ENCODE results near the gene B3GALT6. TPM values are rescaled to one million over a fixed set of nuclear protein-coding genes. Genes with fewer than 3 reads are reported as not detected.

B3GALT6 gene
- total RNA-seq, 1 donor from 2014 or later: 15.8 TPM

GRCh38 chr1:1243266-1243660 is 11.2 kb downstream of the B3GALT6 start:
- H3K9me3 Mint-ChIP-seq: no peaks in the 10 kb centered on the region
- H3F3A ChIP-seq (ENCODE audit: low read depth): peaks cover 5% of the 10 kb centered on the region
- peaks cover 14% of the 10 kb centered on the region for H3K4me1 ChIP-seq
- no peak overlapping the region for H3K4me2 ChIP-seq
- no peaks in the 10 kb centered on the region for H3K36me3 Mint-ChIP-seq
- H4K20me1 ChIP-seq (ENCODE audit: low read depth): peaks cover 19% of the 10 kb centered on the region
- H3K36me3 ChIP-seq: no peaks in the 10 kb centered on the region
- H3K4me1 Mint-ChIP-seq: peaks cover 4% of the 10 kb centered on the region
- no peak overlapping the region for H3K27ac Mint-ChIP-seq
- no peak overlapping the region for H3K4me3 Mint-ChIP-seq
- H3K9ac ChIP-seq: no peak overlapping the region
- peaks cover 28% of the 10 kb centered on the region for H3K27me3 ChIP-seq
- H2AFZ ChIP-seq (replicated peaks): no peak overlapping the region
- H3K4me3 ChIP-seq: no peak overlapping the region
- H3K9me3 ChIP-seq (ENCODE audit: low read depth): no peaks in the 10 kb centered on the region
- DNase-seq (ENCODE audit: low spot score): no peak
- no peaks in the 10 kb centered on the region for H3K79me2 ChIP-seq (ENCODE audit: low read depth)
- H3K27me3 Mint-ChIP-seq (ENCODE audit: insufficient read depth, low read depth): peaks cover 4% of the 10 kb centered on the region
- H3K27ac ChIP-seq: no peak overlapping the region
- TF ChIP-seq EZH2phosphoT487 (IDR thresholded peaks at IDR 0.05) (no peak), CTCF (IDR thresholded peaks at IDR 0.05) (no peak), EZH2 (IDR thresholded peaks at IDR 0.05) (no peak)

- H3K4me1 Mint-ChIP-seq: peaks cover 3% of the 10 kb centered on the region
- H3K36me3 ChIP-seq: no peaks in the 10 kb centered on the region
- H3K27me3 Mint-ChIP-seq (ENCODE audit: insufficient read depth, low read depth): peaks cover 4% of the 10 kb centered on the region
- no peak overlapping the region for H3K4me3 Mint-ChIP-seq
- H3K27ac Mint-ChIP-seq: no peak overlapping the region
- H3K4me1 ChIP-seq: peaks cover 14% of the 10 kb centered on the region
- H2AFZ ChIP-seq (replicated peaks): no peak overlapping the region
- peaks cover 19% of the 10 kb centered on the region for H4K20me1 ChIP-seq (ENCODE audit: low read depth)
- H3K27ac ChIP-seq: no peak overlapping the region
- H3K79me2 ChIP-seq (ENCODE audit: low read depth): no peaks in the 10 kb centered on the region
- no peaks in the 10 kb centered on the region for H3K9me3 ChIP-seq (ENCODE audit: low read depth)
- peaks cover 5% of the 10 kb centered on the region for H3F3A ChIP-seq (ENCODE audit: low read depth)
- DNase-seq (ENCODE audit: low spot score): peak; percentile 41
- peaks cover 30% of the 10 kb centered on the region for H3K27me3 ChIP-seq
- TF ChIP-seq EZH2phosphoT487 (IDR thresholded peaks at IDR 0.05) (no peak), CTCF (IDR thresholded peaks at IDR 0.05) (no peak), EZH2 (IDR thresholded peaks at IDR 0.05) (no peak)
- H3K4me2 ChIP-seq: no peak overlapping the region
- H3K9ac ChIP-seq: no peak overlapping the region
- H3K4me3 ChIP-seq: no peak overlapping the region
- no peaks in the 10 kb centered on the region for H3K36me3 Mint-ChIP-seq
- no peaks in the 10 kb centered on the region for H3K9me3 Mint-ChIP-seq
Observed at GRCh38 chr1:1243807-1244191, 11.8 kb downstream of the B3GALT6 start.

- H3K36me3 ChIP-seq: no peaks in the 10 kb centered on the region
- TF ChIP-seq EZH2 (IDR thresholded peaks at IDR 0.05) (no peak), CTCF (IDR thresholded peaks at IDR 0.05) (no peak), EZH2phosphoT487 (IDR thresholded peaks at IDR 0.05) (no peak)
- peaks cover 5% of the 10 kb centered on the region for H3F3A ChIP-seq (ENCODE audit: low read depth)
- no peak overlapping the region for H3K4me3 ChIP-seq
- Mint-ChIP-seq H3K27me3 (ENCODE audit: insufficient read depth, low read depth) (peaks cover 4% of the 10 kb centered on the region), H3K4me3 (no peak overlapping the region), H3K4me1 (no peaks in the 10 kb centered on the region), H3K9me3 (no peaks in the 10 kb centered on the region), H3K36me3 (no peaks in the 10 kb centered on the region), H3K27ac (no peak overlapping the region)
- no peak overlapping the region for H3K27ac ChIP-seq
- peaks cover 14% of the 10 kb centered on the region for H3K4me1 ChIP-seq
- DNase-seq (ENCODE audit: low spot score): peak; percentile 54
- no peak overlapping the region for H3K9ac ChIP-seq
- H3K27me3 ChIP-seq: peaks cover 30% of the 10 kb centered on the region
- H2AFZ ChIP-seq (replicated peaks): no peak overlapping the region
- H3K9me3 ChIP-seq (ENCODE audit: low read depth): no peaks in the 10 kb centered on the region
- H4K20me1 ChIP-seq (ENCODE audit: low read depth): peaks cover 19% of the 10 kb centered on the region
- H3K79me2 ChIP-seq (ENCODE audit: low read depth): no peaks in the 10 kb centered on the region
- no peak overlapping the region for H3K4me2 ChIP-seq
Observed at GRCh38 chr1:1244192-1244811, 12.3 kb downstream of the B3GALT6 start.
